Stimulated activated CD4-positive, alpha-beta T cell treated with anti-CD3 and anti-CD28 coated beads, Interleukin-1b, Interleukin-23, amount 100 ng/mL, for 1 hour (primary cell): ENCODE data around the gene DPP10.
"Not testable (repeated sequence)": the region's sequence is repeated elsewhere in the genome, so short reads cannot be mapped to it uniquely, and the experiment has no call there.

ENCODE experiments used
- DNase-seq, 2 donors: peaks; one replicate each; pipeline ENCODE4 v3.0.0-alpha.2; 2020; ENCODE audit warnings: low read depth in 2 of 2

The DPP10 gene

GRCh38 chr2:114442510-114442909 is at the start of gene DPP10:
DPP10 (plus strand) TSS chr2:114442641.
- DNase-seq = no peak

GRCh38 chr2:114400890-114401289 is 41.6 kb upstream of the DPP10 start:
- no peak for DNase-seq

GRCh38 chr2:114405247-114406116 is 37.0 kb upstream of the DPP10 start:
- DNase-seq = no peak

- DNase-seq = no peak
Measured at GRCh38 chr2:114406347-114406746, 36.1 kb upstream of the DPP10 start.

GRCh38 chr2:114407353-114407752 is 35.1 kb upstream of the DPP10 start:
- DNase-seq = not testable (repeated sequence)

- no peak for DNase-seq
Measured at GRCh38 chr2:114421781-114422180, 20.7 kb upstream of the DPP10 start.

- DNase-seq = no peak
Measured at GRCh38 chr2:114424699-114425098, 17.7 kb upstream of the DPP10 start.

GRCh38 chr2:114426756-114427155 is 15.7 kb upstream of the DPP10 start:
- no peak for DNase-seq

GRCh38 chr2:114436329-114436728 is 6.1 kb upstream of the DPP10 start:
- no peak for DNase-seq

- no peak for DNase-seq
Measured at GRCh38 chr2:114446571-114446970, 4.1 kb downstream of the DPP10 start.

GRCh38 chr2:114450639-114451038 is 8.2 kb downstream of the DPP10 start:
- no peak for DNase-seq

GRCh38 chr2:114456566-114456965 is 14.1 kb downstream of the DPP10 start:
- DNase-seq = no peak

GRCh38 chr2:114457956-114458355 is 15.5 kb downstream of the DPP10 start:
- DNase-seq = no peak

GRCh38 chr2:114461116-114461515 is 18.7 kb downstream of the DPP10 start:
- no peak for DNase-seq

- no peak for DNase-seq
Measured at GRCh38 chr2:114464961-114465706, 22.7 kb downstream of the DPP10 start.

- no peak for DNase-seq
Measured at GRCh38 chr2:114468343-114468742, 25.9 kb downstream of the DPP10 start.

- DNase-seq = no peak
Measured at GRCh38 chr2:114472246-114472645, 29.8 kb downstream of the DPP10 start.

GRCh38 chr2:114472726-114473125 is 30.3 kb downstream of the DPP10 start:
- DNase-seq = no peak

- DNase-seq = no peak
Measured at GRCh38 chr2:114488841-114489530, 46.5 kb downstream of the DPP10 start.

- DNase-seq = no peak
Measured at GRCh38 chr2:114495046-114495445, 52.6 kb downstream of the DPP10 start.

GRCh38 chr2:114496959-114497358 is 54.5 kb downstream of the DPP10 start:
- no peak for DNase-seq

GRCh38 chr2:114499101-114499500 is 56.7 kb downstream of the DPP10 start:
- no peak for DNase-seq
